Adrenal gland (tissue), 5 donors: ENCODE results near the gene BRIP1.
"Not testable (repeated sequence)": the region's sequence is repeated elsewhere in the genome, so short reads cannot be mapped to it uniquely, and the experiment has no call there.

Source experiments
- POLR2A ChIP-seq, 2 donors: fragments of 450-650 bp; IDR thresholded peaks; one replicate each; pipeline ENCODE4 v1.6.1; 2017; ENCODE audit warnings: antibody characterized with exemption in 2 of 2, mild to moderate bottlenecking in 2 of 2, moderate library complexity in 1 of 2
- TF ChIP-seq, protein P1 (sequence below), 6 experiments: fragments of 450-650 bp in 4 of 6; fragments of 200-600 bp in 2 of 6; sonication (generic) in 1 of 6; IDR thresholded peaks; 1 replicate in 5 of 6; 2 replicates in 1 of 6; pipeline versions ENCODE4 v1.5.1 to v1.8.0; 2016 to 2021; ENCODE audit warnings: antibody characterized with exemption in 6 of 6, mild to moderate bottlenecking in 2 of 6, moderate library complexity in 1 of 6
- donor health status: DM: no; HTN: no; CAD: no.

- TF ChIP-seq, protein P1, sequence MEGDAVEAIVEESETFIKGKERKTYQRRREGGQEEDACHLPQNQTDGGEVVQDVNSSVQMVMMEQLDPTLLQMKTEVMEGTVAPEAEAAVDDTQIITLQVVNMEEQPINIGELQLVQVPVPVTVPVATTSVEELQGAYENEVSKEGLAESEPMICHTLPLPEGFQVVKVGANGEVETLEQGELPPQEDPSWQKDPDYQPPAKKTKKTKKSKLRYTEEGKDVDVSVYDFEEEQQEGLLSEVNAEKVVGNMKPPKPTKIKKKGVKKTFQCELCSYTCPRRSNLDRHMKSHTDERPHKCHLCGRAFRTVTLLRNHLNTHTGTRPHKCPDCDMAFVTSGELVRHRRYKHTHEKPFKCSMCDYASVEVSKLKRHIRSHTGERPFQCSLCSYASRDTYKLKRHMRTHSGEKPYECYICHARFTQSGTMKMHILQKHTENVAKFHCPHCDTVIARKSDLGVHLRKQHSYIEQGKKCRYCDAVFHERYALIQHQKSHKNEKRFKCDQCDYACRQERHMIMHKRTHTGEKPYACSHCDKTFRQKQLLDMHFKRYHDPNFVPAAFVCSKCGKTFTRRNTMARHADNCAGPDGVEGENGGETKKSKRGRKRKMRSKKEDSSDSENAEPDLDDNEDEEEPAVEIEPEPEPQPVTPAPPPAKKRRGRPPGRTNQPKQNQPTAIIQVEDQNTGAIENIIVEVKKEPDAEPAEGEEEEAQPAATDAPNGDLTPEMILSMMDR (IDR thresholded peaks at IDR 0.05), result not testable (repeated sequence)
- TF ChIP-seq POLR2A (IDR thresholded peaks at IDR 0.05), result not testable (repeated sequence)
Measured at GRCh38 chr17:61673019-61673897, 190.1 kb downstream of the BRIP1 start.
